NCI-H1048 (cell line): ENCODE measurements around the gene ZNF714.
"Not testable (repeated sequence)": the region's sequence is repeated elsewhere in the genome, so short reads cannot be mapped to it uniquely, and the experiment has no call there.

ENCODE experiments used
- DNase-seq: peaks from one replicate; lab custom pipeline; 2025; lab: John Stamatoyannopoulos, UW

ZNF714 gene

GRCh38 chr19:21130097-21130775, 48.2 kb downstream of the ZNF714 start:
- no peak for DNase-seq

GRCh38 chr19:21133633-21134032, 51.6 kb downstream of the ZNF714 start:
- DNase-seq: no peak

GRCh38 chr19:21134934-21135366, 52.9 kb downstream of the ZNF714 start:
- DNase-seq: no peak

- no peak for DNase-seq
Observed at GRCh38 chr19:21135433-21135832, 53.4 kb downstream of the ZNF714 start.

GRCh38 chr19:21138130-21138529, 56.1 kb downstream of the ZNF714 start:
- no peak for DNase-seq

GRCh38 chr19:21141006-21141405, 59.0 kb downstream of the ZNF714 start:
- DNase-seq: not testable (repeated sequence)

GRCh38 chr19:21141787-21142464, 59.9 kb downstream of the ZNF714 start, which contains the start of gene ZNF431:
TSS of gene ZNF431 (plus strand) at chr19:21142040. CDS start at chr19:21142184, 144 bp downstream.
- peak; percentile 81 for DNase-seq

- no peak for DNase-seq
Observed at GRCh38 chr19:21143428-21143827, 61.4 kb downstream of the ZNF714 start.

GRCh38 chr19:21143854-21144253, 61.9 kb downstream of the ZNF714 start:
- no peak for DNase-seq

GRCh38 chr19:21147540-21147939, 65.5 kb downstream of the ZNF714 start:
- no peak for DNase-seq

- no peak for DNase-seq
Observed at GRCh38 chr19:21148681-21149080, 66.7 kb downstream of the ZNF714 start.

GRCh38 chr19:21149877-21150276, 67.9 kb downstream of the ZNF714 start:
- no peak for DNase-seq

GRCh38 chr19:21151460-21151859, 69.5 kb downstream of the ZNF714 start:
- no peak for DNase-seq

- DNase-seq: no peak
Observed at GRCh38 chr19:21158523-21159135, 76.6 kb downstream of the ZNF714 start.

- no peak for DNase-seq
Observed at GRCh38 chr19:21164541-21164940, 82.5 kb downstream of the ZNF714 start.

- no peak for DNase-seq
Observed at GRCh38 chr19:21166436-21166835, 84.4 kb downstream of the ZNF714 start.
